Loucy (cell line): ENCODE data around the gene IKBKG.

Experiments used
- CTCF ChIP-seq: fragments of 200-600 bp; sonication (generic); conservative IDR thresholded peaks from 2 replicates; pipeline ENCODE4 v1.5.1; 2014; ENCODE audit warnings: mild to moderate bottlenecking, antibody characterized with exemption, low read length
- EZH2phosphoT487 ChIP-seq: fragments of 200-600 bp; IDR thresholded peaks from 2 replicates; pipeline ENCODE4 v1.6.1; 2018; ENCODE audit warnings: antibody characterized with exemption, mild to moderate bottlenecking, moderate library complexity, borderline replicate concordance

DNA sequence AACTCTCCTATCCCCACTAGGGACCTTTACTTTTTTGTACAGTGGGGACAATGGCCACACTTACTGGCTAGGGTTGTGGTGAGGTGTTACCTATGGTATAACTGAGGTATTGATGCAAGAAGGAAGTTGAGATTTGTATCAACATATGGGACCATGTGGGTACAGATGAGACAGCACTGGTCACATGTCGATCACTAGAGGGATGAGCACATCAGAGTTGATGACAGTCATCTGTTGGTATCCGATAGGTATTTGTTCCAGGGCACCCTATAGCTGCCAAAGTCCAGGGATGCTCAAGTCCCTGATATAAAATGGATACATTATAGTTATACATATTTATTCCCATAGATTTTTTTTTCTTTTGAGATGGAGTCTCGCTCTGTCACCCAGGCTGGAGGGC lies 44.4 kb upstream of the IKBKG start:
- TF ChIP-seq CTCF (no peak), EZH2phosphoT487 (no peak)
